Esophagus muscularis mucosa (tissue), 4 donors: ENCODE data around the gene EFCC1. TPM values are rescaled to one million over a fixed set of nuclear protein-coding genes. Genes with fewer than 3 reads are reported as not detected.

ENCODE experiments used
- DNase-seq: peaks from one replicate; pipeline ENCODE4 v3.0.0-alpha.2; 2017; ENCODE audit errors: extremely low spot score
- H3K27ac ChIP-seq, 4 donors: fragments of 200-600 bp; sonication (generic); replicated peaks in 1 of 4; 1 replicate in 3 of 4; 2 replicates in 1 of 4; pipeline ENCODE4 v1.5.1; 2016 to 2019; ENCODE audit warnings: mild to moderate bottlenecking in 1 of 4
- H3K27me3 ChIP-seq, 4 donors: fragments of 200-600 bp; sonication (generic); one replicate each; pipeline versions ENCODE4 v1.5.1 to v1.6.0; 2016 to 2019
- H3K36me3 ChIP-seq, 4 donors: fragments of 200-600 bp; sonication (generic); one replicate each; pipeline ENCODE4 v1.5.1; 2016 to 2019
- H3K4me1 ChIP-seq, 4 donors: fragments of 200-600 bp; sonication (generic); one replicate each; pipeline ENCODE4 v1.5.1; 2016 to 2019
- H3K4me3 ChIP-seq, 4 donors: fragments of 200-600 bp; sonication (generic); 1 replicate in 2 of 4; 2 replicates in 2 of 4; pipeline ENCODE4 v1.5.1; 2016 to 2019; ENCODE audit warnings: mild to moderate bottlenecking in 4 of 4, moderate library complexity in 1 of 4
- H3K9me3 ChIP-seq, 4 donors: fragments of 200-600 bp; sonication (generic); 1 replicate in 3 of 4; 2 replicates in 1 of 4; pipeline ENCODE4 v1.5.1; 2016 to 2019
- EP300 ChIP-seq: sonication (generic); formaldehyde crosslinking; IDR thresholded peaks from one replicate; pipeline ENCODE4 v1.6.1; 2017; ENCODE audit warnings: antibody characterized with exemption
- POLR2A ChIP-seq: fragments of 450-650 bp; IDR thresholded peaks from one replicate; pipeline ENCODE4 v1.6.1; 2017; ENCODE audit warnings: antibody characterized with exemption, moderate library complexity, mild to moderate bottlenecking, low read depth
- POLR2AphosphoS5 ChIP-seq, 2 donors: sonication (generic); formaldehyde crosslinking; IDR thresholded peaks; one replicate each; pipeline ENCODE4 v1.6.1; 2017; ENCODE audit warnings: antibody characterized with exemption in 2 of 2
- WGBS: methylation state at CpG from one replicate; pipeline ENCODE4 v1.1.5; 2018; 5-methylcytosine and 5-hydroxymethylcytosine counted together
- intact Hi-C: fragments of 100-400 bp; cut with DNase I; formaldehyde crosslinking; loops from one replicate; pipeline ENCODE4 v1.15.1; 2023
- total RNA-seq, 4 donors: library from RNA; depleted of rRNA; stranded (reverse); fragments of >200 nt; gene quantifications; one replicate each; pipeline versions ENCODE4 v1.1.0 to v1.2.1, GENCODE V29; 2016
- TF ChIP-seq, protein P1 (sequence below), 3 experiments: fragments of 200-600 bp in 2 of 3; fragments of 450-650 bp in 1 of 3; sonication (generic) in 2 of 3; IDR thresholded peaks; one replicate each; pipeline ENCODE4 v1.5.1; 2017 to 2019; ENCODE audit warnings: antibody characterized with exemption in 3 of 3, mild to moderate bottlenecking in 2 of 3, moderate library complexity in 1 of 3

EFCC1 gene
- total RNA-seq, 4 donors from 2014 or later: 5.8 to 15.8 (median 7.9) TPM

DNA sequence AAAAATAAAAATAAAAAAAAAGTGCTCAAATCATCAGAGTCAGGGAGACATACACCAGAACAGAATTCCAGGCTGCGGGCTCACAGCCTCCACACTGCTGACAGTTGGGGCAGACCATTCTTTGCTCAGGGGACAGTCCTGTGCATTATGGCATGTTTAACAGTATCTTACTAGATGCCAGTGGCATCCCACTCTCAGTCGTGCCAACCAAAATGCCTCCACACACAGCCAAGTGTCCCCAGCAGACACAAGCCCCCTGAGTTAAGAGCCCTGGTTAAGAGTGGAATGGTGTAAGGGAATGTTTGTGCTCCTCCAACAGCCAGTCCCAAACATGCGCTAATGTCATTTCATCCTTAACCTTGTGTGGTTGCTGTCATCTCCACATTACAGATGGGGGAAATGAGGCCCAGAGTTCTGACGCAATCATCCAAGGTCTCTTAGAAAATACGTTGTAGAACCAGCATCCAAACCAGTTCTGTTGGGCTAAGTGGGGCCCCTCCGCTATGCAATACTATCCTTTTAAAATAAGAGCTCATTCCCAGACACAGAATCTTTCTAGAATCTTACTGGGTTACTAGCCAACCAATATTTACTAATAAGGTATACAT lies 33.3 kb upstream of the EFCC1 start:
- DNase-seq: no peak
- intact Hi-C loops: no loop called here
- 81% methylated on average over 6 of the region's 6 CpGs for WGBS
- Histone ChIP-seq H3K36me3 (no peaks in the 10 kb centered on the region), H3K4me3 (no peak overlapping the region), H3K27me3 (no peaks in the 10 kb centered on the region), H3K4me1 (peaks cover 0 to 23% (median 21%) of the 10 kb centered on the region in 4 donors), H3K27ac (no peak overlapping the region), H3K9me3 (no peaks in the 10 kb centered on the region)
- TF ChIP-seq, protein P1, sequence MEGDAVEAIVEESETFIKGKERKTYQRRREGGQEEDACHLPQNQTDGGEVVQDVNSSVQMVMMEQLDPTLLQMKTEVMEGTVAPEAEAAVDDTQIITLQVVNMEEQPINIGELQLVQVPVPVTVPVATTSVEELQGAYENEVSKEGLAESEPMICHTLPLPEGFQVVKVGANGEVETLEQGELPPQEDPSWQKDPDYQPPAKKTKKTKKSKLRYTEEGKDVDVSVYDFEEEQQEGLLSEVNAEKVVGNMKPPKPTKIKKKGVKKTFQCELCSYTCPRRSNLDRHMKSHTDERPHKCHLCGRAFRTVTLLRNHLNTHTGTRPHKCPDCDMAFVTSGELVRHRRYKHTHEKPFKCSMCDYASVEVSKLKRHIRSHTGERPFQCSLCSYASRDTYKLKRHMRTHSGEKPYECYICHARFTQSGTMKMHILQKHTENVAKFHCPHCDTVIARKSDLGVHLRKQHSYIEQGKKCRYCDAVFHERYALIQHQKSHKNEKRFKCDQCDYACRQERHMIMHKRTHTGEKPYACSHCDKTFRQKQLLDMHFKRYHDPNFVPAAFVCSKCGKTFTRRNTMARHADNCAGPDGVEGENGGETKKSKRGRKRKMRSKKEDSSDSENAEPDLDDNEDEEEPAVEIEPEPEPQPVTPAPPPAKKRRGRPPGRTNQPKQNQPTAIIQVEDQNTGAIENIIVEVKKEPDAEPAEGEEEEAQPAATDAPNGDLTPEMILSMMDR (IDR thresholded peaks at IDR 0.05): no peak
- TF ChIP-seq EP300 (no peak), POLR2AphosphoS5 (IDR thresholded peaks at IDR 0.05) (no peak)

DNA sequence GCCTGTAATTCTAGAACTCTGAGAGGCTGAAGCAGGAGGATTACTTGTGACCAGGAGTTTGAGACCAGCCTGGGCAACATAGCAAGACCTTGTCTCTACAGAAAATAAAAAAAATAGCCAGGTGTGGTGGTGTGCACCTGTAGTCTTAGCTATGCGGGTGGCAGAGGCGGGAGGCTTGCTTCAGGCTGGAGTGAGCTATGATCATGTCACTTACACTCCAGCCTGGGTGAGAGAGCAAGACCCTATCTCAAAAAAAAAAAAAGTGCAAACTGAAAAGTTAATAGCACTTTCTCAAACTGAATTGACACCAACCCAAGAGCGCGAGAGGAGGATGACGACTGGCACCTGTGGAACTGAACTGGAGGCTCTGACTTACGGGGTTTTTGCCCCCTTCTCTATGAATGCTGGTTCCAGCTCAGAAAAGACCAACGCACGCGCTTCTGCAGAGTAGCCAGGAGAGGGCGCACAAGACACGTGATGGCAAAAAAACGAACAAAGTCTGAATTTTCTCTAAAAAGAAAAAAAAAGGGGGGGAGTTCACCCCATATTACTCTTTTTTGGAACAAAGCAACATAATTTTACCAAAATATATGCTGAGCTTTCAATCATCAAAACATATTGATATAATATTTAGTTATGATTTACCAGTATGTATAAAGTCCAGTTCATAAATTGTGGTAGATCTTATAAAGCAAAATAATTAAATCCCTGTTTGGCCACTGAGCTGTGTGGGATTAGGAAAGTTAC lies 30.9 kb upstream of the EFCC1 start:
- no peak overlapping the region for H3K4me3 ChIP-seq
- WGBS: 9% methylated on average over 12 of the region's 12 CpGs
- H3K4me1 ChIP-seq: peaks cover 0 to 35% (median 25%) of the 10 kb centered on the region in 4 donors
- no peaks in the 10 kb centered on the region for H3K36me3 ChIP-seq
- TF ChIP-seq EP300 (no peak), POLR2A (no peak)
- TF ChIP-seq, protein P1 (IDR thresholded peaks at IDR 0.05): peak; percentile 91 to 94 (median 93)
- no peaks in the 10 kb centered on the region for H3K27me3 ChIP-seq
- no peaks in the 10 kb centered on the region for H3K9me3 ChIP-seq
- DNase-seq: no peak
- intact Hi-C loops: loop anchor here (2.0 to 10.0 kb wide), 3 partner anchors 82 to 275 kb away; no protein-coding TSS in a partner anchor
- peak overlapping the region in 2 of 4 donors; percentile 66 to 69 for H3K27ac ChIP-seq

DNA sequence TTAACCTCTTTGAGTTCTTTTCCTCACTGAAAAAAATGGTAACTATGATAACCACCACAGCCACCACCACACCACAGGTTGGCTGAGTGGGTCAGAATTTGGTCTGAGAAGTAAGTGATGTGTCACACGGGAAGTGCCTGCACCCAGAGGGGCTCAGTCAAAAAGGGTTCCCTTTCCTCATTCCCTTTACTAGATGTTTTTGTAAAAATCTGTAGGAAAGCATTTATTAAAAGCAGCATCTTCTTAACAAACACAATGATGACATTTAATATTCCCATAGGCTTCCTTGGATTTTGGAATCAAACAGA lies 30.4 kb upstream of the EFCC1 start:
- H3K9me3 ChIP-seq: no peaks in the 10 kb centered on the region
- no peaks in the 10 kb centered on the region for H3K36me3 ChIP-seq
- WGBS: 38% methylated on average over 1 of the region's 1 CpG
- H3K4me1 ChIP-seq: peaks cover 0 to 35% (median 25%) of the 10 kb centered on the region in 4 donors
- no peak overlapping the region for H3K4me3 ChIP-seq
- intact Hi-C loops: loop anchor here (2.0 to 10.0 kb wide), 3 partner anchors 82 to 274 kb away; no protein-coding TSS in a partner anchor
- peak overlapping the region in 2 of 4 donors; percentile 66 to 69 for H3K27ac ChIP-seq
- no peaks in the 10 kb centered on the region for H3K27me3 ChIP-seq
- no peak for DNase-seq
- TF ChIP-seq, protein P1 (IDR thresholded peaks at IDR 0.05): no peak
- TF ChIP-seq POLR2AphosphoS5 (IDR thresholded peaks at IDR 0.05) (no peak), EP300 (no peak), POLR2A (no peak)

DNA sequence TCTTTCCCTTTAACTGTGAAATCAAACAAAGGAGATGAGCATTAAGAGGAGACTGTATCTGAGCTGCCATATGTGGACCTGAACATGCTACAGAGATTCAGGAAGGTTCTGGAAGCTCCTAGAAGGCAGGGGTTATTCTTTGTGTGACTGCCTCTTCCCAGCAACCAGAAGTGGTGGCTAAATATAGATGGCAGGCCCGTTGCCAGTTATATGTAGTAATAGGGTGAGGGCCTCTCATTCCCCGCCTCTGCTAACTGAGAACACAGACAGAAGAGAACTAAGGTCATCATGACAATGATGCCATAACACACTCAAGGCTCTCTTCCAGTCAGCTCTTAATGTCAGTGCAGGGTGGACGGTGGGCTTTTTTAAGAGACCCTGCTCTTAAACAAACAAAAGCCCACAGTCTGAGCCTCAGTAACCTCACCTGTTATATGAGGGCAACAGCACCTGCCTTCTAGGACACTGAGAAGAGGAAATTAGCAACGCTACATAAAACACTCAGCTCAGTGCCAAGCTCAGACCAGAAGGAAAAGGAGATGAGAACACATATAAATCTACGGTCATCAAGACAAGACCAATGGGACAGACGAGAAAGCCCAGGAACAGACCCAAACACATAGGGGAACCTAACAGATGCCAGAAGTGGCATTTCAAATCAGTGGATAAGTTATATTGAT lies 29.5 kb upstream of the EFCC1 start:
- TF ChIP-seq EP300 (no peak), POLR2AphosphoS5 (IDR thresholded peaks at IDR 0.05) (peak; percentile 27 to 56)
- Histone ChIP-seq H3K9me3 (no peaks in the 10 kb centered on the region), H3K36me3 (no peaks in the 10 kb centered on the region), H3K27ac (peak overlapping the region; percentile 35 to 69 (median 54)), H3K27me3 (no peaks in the 10 kb centered on the region), H3K4me1 (peaks cover 0 to 35% (median 25%) of the 10 kb centered on the region in 4 donors), H3K4me3 (no peak overlapping the region)
- intact Hi-C loops: loop anchor here (2.0 to 10.0 kb wide), 3 partner anchors 81 to 273 kb away; no protein-coding TSS in a partner anchor
- 62% methylated on average over 6 of the region's 6 CpGs for WGBS
- no peak for DNase-seq

DNA sequence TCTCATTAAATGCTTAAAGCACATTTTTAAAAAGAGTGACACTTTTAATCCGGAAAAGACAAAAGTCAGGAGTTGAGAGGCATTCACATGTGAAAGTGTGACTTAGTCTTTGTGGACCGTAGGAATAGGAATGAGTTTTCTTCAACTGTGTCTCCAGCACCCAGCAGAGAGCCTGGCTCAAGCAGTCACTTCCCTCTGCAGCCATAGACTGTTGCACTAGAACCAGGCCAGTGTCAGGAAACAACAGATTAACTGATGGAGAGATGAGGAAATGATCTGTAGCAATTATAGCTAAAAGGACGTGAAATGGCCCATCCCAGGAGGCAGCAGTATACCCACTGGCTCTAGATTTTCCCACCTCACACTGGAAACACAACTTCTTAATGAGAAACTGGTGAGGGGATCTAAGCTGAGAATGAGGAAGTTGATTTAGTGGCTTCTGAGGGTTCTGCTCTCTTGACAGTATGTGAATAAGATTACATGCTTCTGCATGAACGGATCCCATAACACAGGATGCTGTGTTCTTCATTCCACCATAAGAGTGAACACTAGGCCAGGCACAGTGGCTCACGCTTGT lies 27.0 kb upstream of the EFCC1 start:
- no peak for DNase-seq

More for the DNA sequence above, 27.0 kb upstream of the EFCC1 start:
- no peaks in the 10 kb centered on the region for H3K9me3 ChIP-seq
- 65% methylated on average over 5 of the region's 5 CpGs for WGBS
- H3K27me3 ChIP-seq: no peaks in the 10 kb centered on the region
- H3K27ac ChIP-seq: no peak overlapping the region
- TF ChIP-seq POLR2AphosphoS5 (IDR thresholded peaks at IDR 0.05) (no peak), EP300 (no peak), POLR2A (no peak)
- TF ChIP-seq, protein P1 (IDR thresholded peaks at IDR 0.05): no peak
- peaks cover 0 to 35% (median 25%) of the 10 kb centered on the region in 4 donors for H3K4me1 ChIP-seq
- H3K4me3 ChIP-seq: no peak overlapping the region
- H3K36me3 ChIP-seq: no peaks in the 10 kb centered on the region
- intact Hi-C loops: loop anchor here (5.0 to 10.0 kb wide), 2 partner anchors 78 to 111 kb away; no protein-coding TSS in a partner anchor
